Mucosa of descending colon (tissue), 3 donors: Measurements from ENCODE around the gene EYA2. TPM values are rescaled to one million over a fixed set of nuclear protein-coding genes. Genes with fewer than 3 reads are reported as not detected.
"Not testable (repeated sequence)": the region's sequence is repeated elsewhere in the genome, so short reads cannot be mapped to it uniquely, and the experiment has no call there.

Experiments used
- ATAC-seq: fragments of 200-7000 bp; cut with Tn5 transposase; one replicate; pipeline ENCODE4 v1.9.1; 2020; ENCODE audit warnings: mild to moderate bottlenecking, moderate library complexity
- DNase-seq, 3 donors: peaks; one replicate each; pipeline ENCODE4 v3.0.0-alpha.2; 2020
- H3K36me3 ChIP-seq: fragments of 200-600 bp; one replicate; pipeline ENCODE4 v1.8.0; 2021; ENCODE audit warnings: low read depth, mild to moderate bottlenecking
- H3K4me1 ChIP-seq: fragments of 200-600 bp; one replicate; pipeline ENCODE4 v1.8.0; 2021; ENCODE audit warnings: low read depth, mild to moderate bottlenecking
- H3K4me3 ChIP-seq: fragments of 200-600 bp; one replicate; pipeline ENCODE4 v1.8.0; 2021; ENCODE audit warnings: mild to moderate bottlenecking
- H3K9me3 ChIP-seq: fragments of 200-600 bp; one replicate; pipeline ENCODE4 v1.8.0; 2021; ENCODE audit warnings: mild to moderate bottlenecking
- intact Hi-C, 2 donors: fragments of 100-400 bp; cut with DNase I in 1 of 2; cut with micrococcal nuclease in 1 of 2; formaldehyde crosslinking; loops; one replicate each; pipeline versions ENCODE4 v1.11.0 to v1.11.1; 2022; cut with DNase I, micrococcal nuclease
- total RNA-seq, 3 donors: library from RNA; stranded (reverse); fragmentation: NEBNext Ultra II Directional in 2 of 3; extraction: Animal tissue kit (Norgen Biotek cat#: 25700) in 2 of 3; gene quantifications; one replicate each; pipeline versions ENCODE4 v1.2.1 to v1.2.4, GENCODE V29; 2021 to 2023
- TF ChIP-seq, protein P1 (sequence below): fragments of 200-600 bp; IDR thresholded peaks from one replicate; pipeline ENCODE4 v1.8.0; 2022; ENCODE audit warnings: antibody characterized with exemption, mild to moderate bottlenecking
- donor health status: DM: no; HTN: no; CAD: no; lungs with moderate emphysema.
- donor health status: DM: no; HTN: no; CAD: no.
- donor health status: DM: no; HTN: yes; CAD: no.

Gene EYA2
- total RNA-seq, 3 donors from 2014 or later, result 14.3 to 22.3 (median 19.5) TPM

DNA sequence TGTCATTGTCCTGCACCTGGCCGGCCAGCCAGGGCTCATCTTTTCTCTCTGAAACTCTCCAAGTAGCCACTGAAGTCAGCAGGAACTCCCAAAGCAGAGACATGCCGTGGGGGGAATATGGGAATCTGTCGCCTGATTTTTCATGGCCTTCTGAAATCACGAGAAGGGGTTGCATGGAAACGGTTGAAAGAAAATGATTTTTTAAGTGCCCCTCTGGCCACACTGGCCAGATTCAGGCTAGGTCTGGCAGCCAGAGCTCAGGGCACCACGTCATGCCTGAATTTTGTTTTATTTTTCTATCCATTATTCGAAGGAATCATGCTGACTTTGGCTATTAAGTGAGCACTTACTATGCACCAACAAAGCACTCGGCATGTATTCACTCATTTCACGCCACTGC, 65.2 kb downstream of the EYA2 start:
- no peaks in the 10 kb centered on the region for H3K36me3 ChIP-seq
- H3K9me3 ChIP-seq, result peaks cover 3% of the 10 kb centered on the region
- TF ChIP-seq, protein P1, sequence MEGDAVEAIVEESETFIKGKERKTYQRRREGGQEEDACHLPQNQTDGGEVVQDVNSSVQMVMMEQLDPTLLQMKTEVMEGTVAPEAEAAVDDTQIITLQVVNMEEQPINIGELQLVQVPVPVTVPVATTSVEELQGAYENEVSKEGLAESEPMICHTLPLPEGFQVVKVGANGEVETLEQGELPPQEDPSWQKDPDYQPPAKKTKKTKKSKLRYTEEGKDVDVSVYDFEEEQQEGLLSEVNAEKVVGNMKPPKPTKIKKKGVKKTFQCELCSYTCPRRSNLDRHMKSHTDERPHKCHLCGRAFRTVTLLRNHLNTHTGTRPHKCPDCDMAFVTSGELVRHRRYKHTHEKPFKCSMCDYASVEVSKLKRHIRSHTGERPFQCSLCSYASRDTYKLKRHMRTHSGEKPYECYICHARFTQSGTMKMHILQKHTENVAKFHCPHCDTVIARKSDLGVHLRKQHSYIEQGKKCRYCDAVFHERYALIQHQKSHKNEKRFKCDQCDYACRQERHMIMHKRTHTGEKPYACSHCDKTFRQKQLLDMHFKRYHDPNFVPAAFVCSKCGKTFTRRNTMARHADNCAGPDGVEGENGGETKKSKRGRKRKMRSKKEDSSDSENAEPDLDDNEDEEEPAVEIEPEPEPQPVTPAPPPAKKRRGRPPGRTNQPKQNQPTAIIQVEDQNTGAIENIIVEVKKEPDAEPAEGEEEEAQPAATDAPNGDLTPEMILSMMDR, result no peak
- DNase-seq (no peak), ATAC-seq (no peak)
- no peak overlapping the region for H3K4me3 ChIP-seq
- H3K4me1 ChIP-seq, result no peaks in the 10 kb centered on the region
- intact Hi-C loops, result no loop called here

DNA sequence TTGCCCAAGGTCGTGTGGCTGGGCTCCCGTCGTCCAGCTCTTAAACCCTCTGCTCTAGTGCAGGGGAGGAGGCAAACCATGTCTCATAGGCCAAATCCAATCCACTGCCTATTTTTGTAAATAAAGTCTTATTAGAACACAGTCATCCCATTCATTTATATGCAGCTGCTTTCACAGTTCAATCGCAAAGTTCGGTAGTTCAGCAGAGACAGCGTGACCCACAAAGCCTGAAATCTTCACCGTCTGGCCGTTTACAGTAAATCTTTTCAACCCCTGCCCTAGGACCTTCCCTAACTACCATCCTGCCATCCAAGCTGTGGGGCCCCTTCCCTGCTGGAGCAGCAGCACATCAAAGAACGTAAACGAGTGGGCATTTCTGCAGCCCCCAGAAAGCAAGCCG, 65.9 kb downstream of the EYA2 start:
- Histone ChIP-seq H3K4me3 (no peak overlapping the region), H3K9me3 (peaks cover 3% of the 10 kb centered on the region), H3K4me1 (no peaks in the 10 kb centered on the region), H3K36me3 (no peaks in the 10 kb centered on the region)
- ATAC-seq, result no peak
- DNase-seq, result no peak
- TF ChIP-seq, protein P1, result no peak
- intact Hi-C loops, result no loop called here

DNA sequence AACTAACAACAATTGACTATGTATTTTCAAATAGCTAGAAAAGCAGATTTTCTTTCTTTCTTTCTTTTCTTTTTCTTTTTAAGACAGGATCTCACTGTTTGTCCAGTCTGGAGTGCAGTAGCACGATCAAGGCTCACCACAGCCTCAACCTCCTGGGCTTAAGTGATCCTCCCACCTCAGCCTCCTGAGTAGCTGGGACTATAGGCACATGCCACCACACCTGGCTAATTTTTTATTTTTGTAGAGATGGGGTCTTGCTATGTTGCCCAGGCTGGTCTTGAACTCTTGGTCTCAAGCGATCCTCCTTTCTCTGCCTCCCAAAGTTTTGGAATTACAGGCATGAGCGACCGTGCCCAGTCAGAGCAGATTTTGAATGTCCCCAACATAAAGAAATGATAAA, 67.3 kb downstream of the EYA2 start:
- intact Hi-C loops, DNase-seq, H3K4me1 ChIP-seq, H3K4me3 ChIP-seq, H3K9me3 ChIP-seq, H3K36me3 ChIP-seq, ATAC-seq: not testable (repeated sequence)

DNA sequence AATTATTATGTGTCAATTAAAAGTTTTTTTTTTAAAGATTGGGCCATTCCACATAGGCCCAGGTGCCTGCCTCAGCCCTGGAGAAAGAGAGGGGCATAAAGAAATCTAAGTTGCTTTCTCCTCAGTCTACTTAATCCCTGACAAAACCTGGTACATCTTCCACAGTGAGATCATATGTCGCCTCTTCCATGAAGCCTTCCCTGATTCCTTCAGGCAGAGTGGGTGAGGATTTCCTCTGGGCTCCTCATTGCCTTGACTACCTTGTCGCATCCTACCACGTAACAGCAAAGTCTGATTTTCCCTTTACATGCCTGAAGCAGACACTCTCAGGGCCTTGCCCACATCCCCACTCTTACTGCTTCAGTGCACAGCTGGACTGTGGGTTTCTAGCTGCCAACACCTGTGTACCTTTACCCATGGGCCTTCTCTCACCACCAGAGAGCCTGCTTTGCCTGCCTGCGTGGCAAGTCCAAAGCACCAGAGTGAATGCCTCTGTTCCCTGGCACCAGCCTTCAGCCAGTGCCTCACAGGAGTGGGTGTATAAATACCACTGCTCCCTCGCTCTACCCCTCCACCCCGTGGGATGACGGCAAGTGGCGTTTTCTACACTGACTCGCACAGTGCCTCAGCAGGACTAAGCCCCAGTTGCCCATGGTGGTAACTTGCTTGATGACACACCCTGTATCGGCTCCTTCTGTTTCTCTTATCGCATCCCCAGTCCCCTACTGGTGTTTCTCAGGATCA, 68.0 kb downstream of the EYA2 start:
- no peaks in the 10 kb centered on the region for H3K9me3 ChIP-seq
- no peak for ATAC-seq
- no peaks in the 10 kb centered on the region for H3K4me1 ChIP-seq
- TF ChIP-seq, protein P1, result no peak
- intact Hi-C loops, result no loop called here
- H3K36me3 ChIP-seq, result no peaks in the 10 kb centered on the region
- no peak for DNase-seq
- no peak overlapping the region for H3K4me3 ChIP-seq

DNA sequence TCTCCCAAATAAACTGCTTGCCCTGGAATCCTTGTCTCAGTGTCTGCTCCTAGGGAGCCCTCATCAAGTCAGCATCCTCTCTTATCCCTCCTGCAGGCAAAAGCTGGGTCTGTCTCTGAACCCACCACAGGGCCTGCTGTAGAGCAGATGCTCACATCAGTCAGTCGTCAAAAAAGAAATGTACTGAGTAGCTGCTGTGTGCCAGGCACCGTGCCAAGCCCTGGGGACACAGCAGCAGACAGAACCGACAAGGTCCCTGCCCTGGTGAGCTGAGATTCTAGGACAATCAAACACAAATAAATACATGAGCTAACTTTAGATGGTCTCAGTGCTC, 68.5 kb downstream of the EYA2 start:
- no peak for DNase-seq
- TF ChIP-seq, protein P1, result no peak

DNA sequence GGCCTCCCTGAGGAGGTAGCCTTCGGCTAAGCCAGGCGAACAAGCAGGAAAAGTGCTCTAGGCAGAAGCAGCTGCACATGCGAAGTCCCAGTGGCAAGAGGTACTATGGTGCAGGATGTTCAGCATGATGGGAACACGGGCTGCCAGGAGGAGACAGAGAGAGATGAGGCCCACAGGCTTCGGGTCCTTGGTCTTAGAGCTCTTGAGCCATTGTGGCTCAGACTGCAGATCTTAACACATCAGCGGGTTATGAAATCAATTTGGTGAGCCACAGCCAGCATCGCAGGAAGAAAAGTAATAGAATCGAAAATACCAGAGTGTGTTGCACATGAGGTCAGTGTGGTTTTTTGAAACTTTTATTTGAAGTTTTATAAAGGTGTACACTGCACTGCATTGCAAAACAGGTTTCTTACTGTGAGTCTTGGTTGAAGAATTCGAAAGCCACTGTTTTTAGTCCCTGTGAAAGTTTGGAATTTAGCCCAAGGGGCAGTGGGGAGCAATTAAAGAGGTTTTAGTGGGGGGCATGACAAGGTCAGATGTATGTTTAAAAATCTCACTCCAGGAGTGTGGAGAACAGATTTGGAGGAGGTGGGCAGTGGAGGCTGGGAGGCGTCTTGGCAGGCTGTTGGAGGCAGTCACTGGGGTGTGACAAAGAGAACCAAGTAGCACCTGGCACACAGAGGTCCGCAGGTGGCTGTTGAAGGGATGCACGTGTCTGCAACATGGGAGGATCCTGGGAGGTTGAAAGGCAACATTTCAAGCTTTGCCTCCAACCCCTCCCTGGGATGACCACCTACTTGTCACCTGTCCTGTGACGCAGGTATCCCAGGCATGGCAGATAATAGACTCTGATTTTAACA, 69.3 kb downstream of the EYA2 start:
- H3K4me3 ChIP-seq, result no peak overlapping the region
- no peak for ATAC-seq

More for the DNA sequence above, 68.5 kb downstream of the EYA2 start:
- intact Hi-C loops, result no loop called here
- no peaks in the 10 kb centered on the region for H3K36me3 ChIP-seq
- no peaks in the 10 kb centered on the region for H3K4me1 ChIP-seq
- no peak overlapping the region for H3K4me3 ChIP-seq
- H3K9me3 ChIP-seq, result no peaks in the 10 kb centered on the region
- ATAC-seq, result no peak

More for the DNA sequence above, 69.3 kb downstream of the EYA2 start:
- H3K4me1 ChIP-seq, result no peaks in the 10 kb centered on the region
- intact Hi-C loops, result no loop called here
- H3K9me3 ChIP-seq, result no peaks in the 10 kb centered on the region
- TF ChIP-seq, protein P1, result no peak
- DNase-seq, result no peak
- H3K36me3 ChIP-seq, result no peaks in the 10 kb centered on the region
